HepG2 (cell line): ENCODE results near the gene NEU1. TPM values are rescaled to one million over a fixed set of nuclear protein-coding genes. Genes with fewer than 3 reads are reported as not detected.

Experiments used
- BCL6 ChIP-seq: IDR thresholded peaks from 2 replicates; pipeline ENCODE4 v1.6.1; 2016; ENCODE audit warnings: missing genetic modification reagents, missing compliant biosample characterization
- DZIP1 ChIP-seq: sonication (generic); formaldehyde crosslinking; IDR thresholded peaks from 2 replicates; pipeline ENCODE4 v1.5.0; 2020; ENCODE audit warnings: mild to moderate bottlenecking, missing genetic modification reagents
- FIP1L1 ChIP-seq: fragments of 200-400 bp; formaldehyde crosslinking; IDR thresholded peaks from 2 replicates; pipeline ENCODE4 v1.6.1; 2018; ENCODE audit warnings: low read depth, mild to moderate bottlenecking, low read length, moderate library complexity, borderline replicate concordance; ENCODE audit not compliant: insufficient read depth
- GTF2F1 ChIP-seq: fragments of 150-350 bp; IDR thresholded peaks from 2 replicates; pipeline ENCODE4 v1.6.1; 2014; ENCODE audit warnings: low read length
- HMGXB4 ChIP-seq, 2 experiments: sonication (generic) in 1 of 2; formaldehyde crosslinking in 1 of 2; IDR thresholded peaks; 2 replicates each; pipeline versions ENCODE4 v1.4.0 to v1.6.1; 2018 to 2020; ENCODE audit warnings: missing genetic modification reagents in 2 of 2, borderline replicate concordance in 1 of 2, low read depth in 1 of 2, mild to moderate bottlenecking in 1 of 2, missing biosample characterization in 1 of 2
- KDM2A ChIP-seq: sonication (generic); formaldehyde crosslinking; IDR thresholded peaks from 2 replicates; pipeline ENCODE4 v1.4.0; 2020; ENCODE audit warnings: low read depth, missing genetic modification reagents, borderline replicate concordance
- MXI1 ChIP-seq: IDR thresholded peaks from 3 replicates; pipeline ENCODE4 v1.6.1; 2012; ENCODE audit warnings: low read depth, low read length, inconsistent platforms, borderline replicate concordance
- SNAI1 ChIP-seq: sonication (generic); formaldehyde crosslinking; IDR thresholded peaks from 2 replicates; pipeline ENCODE4 v1.5.0; 2020; ENCODE audit warnings: mild to moderate bottlenecking, missing genetic modification reagents, borderline replicate concordance
- SUZ12 ChIP-seq: fragments of 150-350 bp; IDR thresholded peaks from 2 replicates; pipeline ENCODE4 v1.6.1; 2014; ENCODE audit warnings: low read depth, low read length
- TMF1 ChIP-seq: sonication (generic); formaldehyde crosslinking; IDR thresholded peaks from 2 replicates; pipeline ENCODE4 v1.8.1; 2022; ENCODE audit warnings: low read depth, missing genetic modification reagents
- ZBTB49 ChIP-seq: sonication (generic); formaldehyde crosslinking; IDR thresholded peaks from 2 replicates; pipeline ENCODE4 v1.4.0; 2020; ENCODE audit warnings: missing genetic modification reagents, borderline replicate concordance
- ZFP36L1 ChIP-seq: sonication (generic); formaldehyde crosslinking; IDR thresholded peaks from 2 replicates; pipeline ENCODE4 v1.8.0; 2022; ENCODE audit warnings: mild to moderate bottlenecking, missing genetic modification reagents, moderate library complexity
- ZFP62 ChIP-seq: sonication (generic); formaldehyde crosslinking; IDR thresholded peaks from 2 replicates; pipeline ENCODE4 v1.4.0; 2020; ENCODE audit warnings: missing genetic modification reagents
- ZNF260 ChIP-seq: sonication (generic); formaldehyde crosslinking; IDR thresholded peaks from 2 replicates; pipeline ENCODE4 v1.4.0; 2020; ENCODE audit warnings: missing genetic modification reagents, low read depth, mild to moderate bottlenecking, borderline replicate concordance
- ZNF274 ChIP-seq: sonication (generic); formaldehyde crosslinking; IDR thresholded peaks from 2 replicates; pipeline ENCODE4 v1.5.1; 2020; ENCODE audit warnings: mild to moderate bottlenecking, missing genetic modification reagents
- ZNF281 ChIP-seq: sonication (generic); formaldehyde crosslinking; IDR thresholded peaks from 2 replicates; pipeline ENCODE4 v1.4.0; 2020; ENCODE audit warnings: missing genetic modification reagents, borderline replicate concordance
- ZNF383 ChIP-seq: sonication (generic); formaldehyde crosslinking; IDR thresholded peaks from 2 replicates; pipeline ENCODE4 v1.4.0; 2020; ENCODE audit warnings: missing genetic modification reagents, mild to moderate bottlenecking, borderline replicate concordance
- ZNF678 ChIP-seq: sonication (generic); formaldehyde crosslinking; IDR thresholded peaks from 2 replicates; pipeline ENCODE4 v1.4.0; 2020; ENCODE audit warnings: mild to moderate bottlenecking, missing genetic modification reagents
- ZNF83 ChIP-seq: sonication (generic); formaldehyde crosslinking; IDR thresholded peaks from 2 replicates; pipeline ENCODE4 v1.4.0; 2020; ENCODE audit warnings: missing genetic modification reagents, mild to moderate bottlenecking, borderline replicate concordance
- polyA plus RNA-seq, 8 experiments: library from polyadenylated mRNA; depleted of rRNA in 3 of 8; stranded (reverse) in 7 of 8; unstranded in 1 of 8; fragments of >200 nt; fragmentation: Illumina TruSeq in 4 of 8; extraction: Trizol in 4 of 8; gene quantifications; 2 replicates each; pipeline versions ENCODE4 v1.2.1 to v1.2.3, GENCODE V29; 2011 to 2016; ENCODE audit warnings: low read depth in 4 of 8, missing spikeins in 1 of 8, mixed read lengths in 1 of 8; ENCODE audit not compliant: insufficient read depth in 1 of 8
- total RNA-seq, 5 experiments: library from RNA; depleted of rRNA; stranded (reverse); fragments of >200 nt; fragmentation: Illumina TruSeq; extraction: Trizol; gene quantifications; 2 replicates each; pipeline ENCODE4 v1.2.3, GENCODE V29; 2016; ENCODE audit warnings: low read depth in 1 of 5

Gene NEU1
- total and polyA plus RNA-seq, 2 of the 13 experiments (the other 11 are each of a cell fraction or from before 2014, with no cell fraction given): 215 to 297 TPM

GRCh38 chr6:31815025-31815838, 47.4 kb downstream of the NEU1 start, which contains the start of the genes HSPA1A and HSPA1L (continued):
- TF ChIP-seq ZNF281 (CRISPR knock-in tag) (no peak), ZBTB49 (CRISPR knock-in tag) (no peak), HMGXB4 (CRISPR knock-in tag; IDR thresholded peaks at IDR 0.05; ENCODE audit: borderline replicate concordance in 1 of 2, low read depth in 1 of 2) (no peak), SUZ12 (no peak), MXI1 (peak; percentile 63; the same call in 2 of the 3 replicates), ZFP62 (CRISPR knock-in tag) (no peak), SNAI1 (no peak), GTF2F1 (no peak; the same call in 1 of the 2 replicates), ZNF383 (CRISPR knock-in tag) (no peak), KDM2A (peak; percentile 49; the same call in 1 of the 2 replicates), BCL6 (CRISPR knock-in tag) (no peak), FIP1L1 (no peak), ZNF678 (no peak), ZNF83 (CRISPR knock-in tag) (no peak), ZNF274 (CRISPR knock-in tag) (no peak), DZIP1 (CRISPR knock-in tag) (no peak), ZFP36L1 (0 out of 2 replicates have a peak, but pooled peaks have one; percentile 63), TMF1 (CRISPR knock-in tag) (no peak), ZNF260 (CRISPR knock-in tag) (no peak)
